SK-N-SH treated with all-trans-retinoic acid at 6 μM for 48 hours (cell line): ENCODE data around the gene DAND5.
A peak's percentile ranks its signal among the peaks of the same experiment; 100 is the strongest.

Source experiments
- ATAC-seq: fragments of 200-7000 bp; cut with Tn5 transposase; 3 replicates; pipeline ENCODE4 v1.9.1; 2020; ENCODE audit warnings: mild to moderate bottlenecking, moderate library complexity
- ARNTL ChIP-seq: fragments of 450-650 bp; formaldehyde crosslinking; IDR thresholded peaks from 2 replicates; pipeline ENCODE4 v1.5.0; 2020; ENCODE audit warnings: low read depth, mild to moderate bottlenecking, moderate library complexity, borderline replicate concordance
- BACH2 ChIP-seq: fragments of 250-450 bp; sonication (Bioruptor Pico); IDR thresholded peaks from 2 replicates; pipeline ENCODE4 v1.9.0; 2021; ENCODE audit warnings: mild to moderate bottlenecking, borderline replicate concordance
- CREB5 ChIP-seq: fragments of 250-450 bp; sonication (Bioruptor Pico); IDR thresholded peaks from 2 replicates; pipeline ENCODE4 v1.5.1; 2020; ENCODE audit warnings: low read depth, mild to moderate bottlenecking, moderate library complexity
- CSDC2 ChIP-seq: fragments of 250-450 bp; sonication (Bioruptor Pico); IDR thresholded peaks from 2 replicates; pipeline ENCODE4 v1.5.0; 2020; ENCODE audit warnings: mild to moderate bottlenecking, moderate library complexity
- CSRNP3 ChIP-seq: fragments of 250-450 bp; sonication (Bioruptor Pico); IDR thresholded peaks from 2 replicates; pipeline ENCODE4 v1.5.1; 2021; ENCODE audit warnings: mild to moderate bottlenecking, moderate library complexity
- ESRRG ChIP-seq: fragments of 250-450 bp; sonication (Bioruptor Pico); IDR thresholded peaks from 2 replicates; pipeline ENCODE4 v1.6.1; 2021; ENCODE audit warnings: mild to moderate bottlenecking
- GLIS3 ChIP-seq: fragments of 250-450 bp; sonication (Bioruptor Pico); IDR thresholded peaks from 2 replicates; pipeline ENCODE4 v1.5.0; 2020; ENCODE audit warnings: mild to moderate bottlenecking, moderate library complexity
- PATZ1 ChIP-seq: fragments of 250-450 bp; sonication (Bioruptor Pico); IDR thresholded peaks from 2 replicates; pipeline ENCODE4 v1.8.0; 2020; ENCODE audit warnings: mild to moderate bottlenecking, moderate library complexity, borderline replicate concordance
- PPARA ChIP-seq: fragments of 250-450 bp; sonication (Bioruptor Pico); IDR thresholded peaks from 2 replicates; pipeline ENCODE4 v1.5.0; 2020; ENCODE audit warnings: mild to moderate bottlenecking, borderline replicate concordance
- RARB ChIP-seq: fragments of 250-450 bp; sonication (Bioruptor Pico); IDR thresholded peaks from 2 replicates; pipeline ENCODE4 v1.8.0; 2021; ENCODE audit warnings: mild to moderate bottlenecking, moderate library complexity
- SNAI2 ChIP-seq: fragments of 250-450 bp; sonication (Bioruptor Pico); IDR thresholded peaks from 2 replicates; pipeline ENCODE4 v1.5.0; 2020; ENCODE audit warnings: mild to moderate bottlenecking, moderate library complexity
- TCF4 ChIP-seq: fragments of 250-450 bp; sonication (Bioruptor Pico); IDR thresholded peaks from 2 replicates; pipeline ENCODE4 v1.8.0; 2021; ENCODE audit warnings: mild to moderate bottlenecking, moderate library complexity, borderline replicate concordance
- TOX ChIP-seq: fragments of 250-450 bp; sonication (Bioruptor Pico); IDR thresholded peaks from 2 replicates; pipeline ENCODE4 v1.8.0; 2021; ENCODE audit warnings: mild to moderate bottlenecking, moderate library complexity, borderline replicate concordance
- TSHZ2 ChIP-seq: fragments of 250-450 bp; sonication (Bioruptor Pico); IDR thresholded peaks from 2 replicates; pipeline ENCODE4 v1.5.0; 2020; ENCODE audit warnings: mild to moderate bottlenecking, moderate library complexity
- ZC3H10 ChIP-seq: fragments of 250-450 bp; sonication (Bioruptor Pico); IDR thresholded peaks from 2 replicates; pipeline ENCODE4 v1.5.1; 2021; ENCODE audit warnings: mild to moderate bottlenecking, moderate library complexity
- ZFP3 ChIP-seq: fragments of 250-450 bp; sonication (Bioruptor Pico); IDR thresholded peaks from 2 replicates; pipeline ENCODE4 v1.5.0; 2020; ENCODE audit warnings: mild to moderate bottlenecking, moderate library complexity
- ZNF565 ChIP-seq: fragments of 450-650 bp; formaldehyde crosslinking; conservative IDR thresholded peaks from 2 replicates; pipeline ENCODE4 v1.5.0; 2020; ENCODE audit warnings: low read depth, mild to moderate bottlenecking, moderate library complexity
- ZNF70 ChIP-seq: fragments of 450-650 bp; formaldehyde crosslinking; IDR thresholded peaks from 2 replicates; pipeline ENCODE4 v1.5.0; 2020; ENCODE audit warnings: mild to moderate bottlenecking, moderate library complexity
- ZNF8 ChIP-seq: fragments of 450-650 bp; formaldehyde crosslinking; IDR thresholded peaks from 2 replicates; pipeline ENCODE4 v1.5.0; 2020; ENCODE audit warnings: mild to moderate bottlenecking, moderate library complexity

The DAND5 gene

GRCh38 chr19:12969292-12969988, at the start of gene DAND5:
Gene DAND5 (plus strand): TSS chr19:12969576. CDS start chr19:12969661, 85 bp downstream.
- peak; percentile 65 for ATAC-seq

GRCh38 chr19:12921047-12921446, 48.3 kb upstream of the DAND5 start:
- ATAC-seq, result no peak
- TF ChIP-seq SNAI2 (CRISPR knock-in tag) (no peak), PPARA (CRISPR knock-in tag) (no peak), ARNTL (CRISPR knock-in tag) (no peak), BACH2 (CRISPR knock-in tag) (no peak), ESRRG (no peak), CSDC2 (CRISPR knock-in tag) (no peak), RARB (CRISPR knock-in tag) (no peak), ZNF8 (no peak), CSRNP3 (no peak), ZFP3 (CRISPR knock-in tag) (no peak), TOX (CRISPR knock-in tag) (no peak), ZC3H10 (CRISPR knock-in tag) (no peak), TCF4 (CRISPR knock-in tag) (no peak)

More at GRCh38 chr19:12969292-12969988, at the start of gene DAND5:
- TF ChIP-seq PATZ1 (CRISPR knock-in tag) (no peak), RARB (CRISPR knock-in tag) (no peak), TOX (CRISPR knock-in tag) (no peak), ZC3H10 (CRISPR knock-in tag) (no peak), ARNTL (CRISPR knock-in tag) (no peak), TSHZ2 (CRISPR knock-in tag) (no peak), PPARA (CRISPR knock-in tag) (0 out of 2 replicates have a peak, but pooled peaks have one; percentile 47), ZNF565 (CRISPR knock-in tag) (0 out of 2 replicates have a peak, but pooled peaks have one; percentile 14), CSDC2 (CRISPR knock-in tag) (no peak), ZNF8 (no peak), ZNF70 (CRISPR knock-in tag) (no peak), CREB5 (no peak), GLIS3 (no peak), ZFP3 (CRISPR knock-in tag) (no peak), CSRNP3 (no peak), ESRRG (no peak)
